AG09319 (cell line): Measurements from ENCODE around the gene NPAT.

Experiments used
- DNase-seq: peaks from one replicate; pipeline ENCODE4 v3.0.0-alpha.2; 2010; ENCODE audit warnings: low read depth; ENCODE audit errors: extremely low read depth
- TF ChIP-seq, protein P1 (sequence below): IDR thresholded peaks from 2 replicates; pipeline ENCODE4 v1.5.1; 2011; ENCODE audit warnings: low read depth, mild to moderate bottlenecking, inconsistent platforms, low read length, moderate library complexity

Gene NPAT

DNA sequence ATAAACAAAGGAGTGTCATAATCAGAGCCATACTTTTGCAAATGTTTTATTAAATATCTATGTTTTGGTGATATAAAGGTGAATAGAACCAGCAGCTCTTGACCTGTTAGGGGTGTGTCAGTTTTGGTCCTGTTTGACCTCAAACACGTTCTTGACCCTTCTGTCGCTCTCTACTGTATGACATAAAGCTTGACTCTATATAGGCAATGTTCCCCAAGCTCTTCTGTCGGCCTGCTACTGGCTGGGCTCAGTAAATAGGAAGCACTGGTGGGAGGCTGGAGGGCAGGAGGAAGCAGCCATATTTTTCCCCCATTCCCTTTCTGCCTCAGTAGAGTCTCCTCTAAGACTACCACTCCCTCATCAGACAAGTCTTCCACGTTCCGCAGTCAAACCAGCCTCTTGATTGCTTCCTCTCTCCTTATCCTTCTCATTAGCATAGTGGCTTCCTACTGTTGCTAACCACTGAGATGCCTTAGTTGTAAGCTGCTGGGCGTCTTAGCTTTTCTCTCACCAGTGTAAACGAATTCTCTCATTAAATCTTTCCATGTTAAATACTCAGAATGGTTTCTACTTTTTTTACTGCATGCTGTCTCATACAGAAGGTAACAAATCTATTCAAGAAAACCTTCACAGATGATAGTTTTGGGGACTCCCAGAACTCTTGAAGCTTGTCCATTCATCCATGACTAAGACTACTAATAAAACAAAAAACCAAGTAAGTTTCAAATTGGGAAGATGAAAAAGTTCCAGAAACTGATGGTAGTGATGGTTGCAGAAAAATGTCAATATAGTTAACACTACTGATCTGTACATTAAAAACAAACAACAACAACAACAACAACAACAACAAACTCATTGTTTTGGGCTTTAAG is 3.3 kb downstream of the NPAT start:
- TF ChIP-seq, protein P1, sequence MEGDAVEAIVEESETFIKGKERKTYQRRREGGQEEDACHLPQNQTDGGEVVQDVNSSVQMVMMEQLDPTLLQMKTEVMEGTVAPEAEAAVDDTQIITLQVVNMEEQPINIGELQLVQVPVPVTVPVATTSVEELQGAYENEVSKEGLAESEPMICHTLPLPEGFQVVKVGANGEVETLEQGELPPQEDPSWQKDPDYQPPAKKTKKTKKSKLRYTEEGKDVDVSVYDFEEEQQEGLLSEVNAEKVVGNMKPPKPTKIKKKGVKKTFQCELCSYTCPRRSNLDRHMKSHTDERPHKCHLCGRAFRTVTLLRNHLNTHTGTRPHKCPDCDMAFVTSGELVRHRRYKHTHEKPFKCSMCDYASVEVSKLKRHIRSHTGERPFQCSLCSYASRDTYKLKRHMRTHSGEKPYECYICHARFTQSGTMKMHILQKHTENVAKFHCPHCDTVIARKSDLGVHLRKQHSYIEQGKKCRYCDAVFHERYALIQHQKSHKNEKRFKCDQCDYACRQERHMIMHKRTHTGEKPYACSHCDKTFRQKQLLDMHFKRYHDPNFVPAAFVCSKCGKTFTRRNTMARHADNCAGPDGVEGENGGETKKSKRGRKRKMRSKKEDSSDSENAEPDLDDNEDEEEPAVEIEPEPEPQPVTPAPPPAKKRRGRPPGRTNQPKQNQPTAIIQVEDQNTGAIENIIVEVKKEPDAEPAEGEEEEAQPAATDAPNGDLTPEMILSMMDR: no peak
- DNase-seq: no peak

DNA sequence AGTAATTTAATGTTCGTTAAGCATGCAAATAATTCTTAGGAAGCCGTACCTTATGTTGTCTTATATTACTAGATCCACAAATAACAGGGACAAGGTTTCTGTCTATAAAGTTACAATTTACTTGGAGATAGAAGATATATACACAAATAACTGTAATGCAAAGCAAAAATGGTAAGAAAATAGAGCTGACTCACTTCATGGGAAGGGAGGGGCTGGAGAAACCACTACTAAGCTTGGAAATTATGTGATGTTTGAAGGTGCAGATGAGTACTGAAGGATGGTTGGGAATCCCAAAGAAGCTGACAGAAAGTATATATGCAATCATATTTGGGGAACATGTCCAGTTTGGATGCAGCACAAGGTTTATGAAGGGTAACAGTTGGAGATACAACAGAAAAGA is 4.0 kb downstream of the NPAT start:
- TF ChIP-seq, protein P1: no peak
- no peak for DNase-seq

DNA sequence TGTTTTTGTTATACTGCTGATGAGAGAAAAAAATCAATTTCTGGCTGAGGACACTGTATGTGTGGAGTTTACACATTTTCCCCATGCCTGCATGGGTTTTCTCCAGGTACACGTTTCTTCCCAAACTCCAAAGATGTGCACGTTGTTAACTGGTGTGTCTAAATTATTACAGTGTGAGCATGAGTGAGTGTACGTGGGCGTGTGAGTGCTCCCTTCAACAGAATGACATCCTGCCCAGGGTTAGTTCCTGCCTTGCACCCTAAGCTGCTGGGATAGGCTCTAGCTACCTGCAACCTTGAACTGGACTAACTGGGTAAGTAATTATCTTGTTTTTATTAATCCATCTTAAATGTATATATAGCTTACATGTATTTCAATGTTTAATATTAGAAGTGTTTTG is 5.5 kb downstream of the NPAT start:
- DNase-seq: no peak
- TF ChIP-seq, protein P1: no peak

DNA sequence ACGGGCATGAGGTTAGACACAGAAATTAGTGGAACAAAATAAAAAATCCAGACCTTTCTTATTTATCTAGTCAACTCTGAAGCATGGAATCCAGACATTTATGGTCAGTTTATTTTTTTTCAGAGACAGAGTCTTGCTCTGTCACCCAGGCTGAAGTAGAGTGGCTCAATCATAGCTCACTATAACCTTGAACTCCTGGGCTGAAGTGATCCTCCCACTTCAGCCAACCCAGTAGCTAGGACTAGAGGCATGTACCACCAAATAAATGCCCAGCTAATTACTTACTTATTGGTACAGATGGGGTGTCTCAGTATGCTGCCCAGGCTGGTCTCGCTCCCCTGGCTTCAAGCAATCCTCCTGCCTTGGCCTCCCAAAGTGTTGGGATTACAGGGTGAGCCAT is 8.7 kb downstream of the NPAT start:
- DNase-seq: no peak
- TF ChIP-seq, protein P1: no peak

DNA sequence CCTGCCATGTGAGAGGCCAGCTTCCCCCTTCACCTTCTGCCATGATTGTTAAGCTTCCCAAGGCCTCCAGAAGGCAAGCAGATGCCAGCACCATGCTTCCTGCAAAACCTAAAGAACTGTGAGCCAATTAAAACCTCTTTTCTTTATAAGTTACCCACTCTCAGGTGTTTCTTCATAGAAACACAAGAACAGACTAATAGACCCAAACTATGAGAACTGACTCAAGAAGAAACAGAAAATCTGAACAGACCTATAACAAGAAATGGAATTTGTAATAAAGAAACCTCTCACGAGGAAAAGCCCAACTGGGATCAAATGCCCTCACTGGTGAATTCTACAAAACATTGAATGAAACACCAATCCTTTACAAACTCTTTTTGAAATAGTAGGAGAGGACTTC is 12.0 kb downstream of the NPAT start:
- TF ChIP-seq, protein P1: no peak
- DNase-seq: no peak

DNA sequence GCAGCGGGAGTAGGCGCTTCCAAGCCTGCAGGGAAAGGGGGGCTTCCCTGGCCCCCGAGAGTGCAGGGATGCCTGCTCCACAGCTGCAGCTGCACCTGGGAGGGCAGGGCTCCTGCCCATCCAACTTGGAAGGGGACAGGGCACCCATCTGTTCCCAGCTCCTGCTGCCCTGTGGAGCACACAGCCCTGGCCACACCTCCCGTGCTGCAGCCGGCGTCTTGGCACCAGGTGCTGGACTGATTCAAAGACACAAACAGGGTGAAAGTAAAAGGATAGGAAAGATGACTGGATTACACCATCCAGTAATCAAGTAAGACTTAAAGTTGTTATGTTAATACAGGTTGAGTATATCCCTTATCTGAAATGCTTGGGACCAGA is 14.8 kb downstream of the NPAT start:
- TF ChIP-seq, protein P1: no peak
- DNase-seq: no peak

DNA sequence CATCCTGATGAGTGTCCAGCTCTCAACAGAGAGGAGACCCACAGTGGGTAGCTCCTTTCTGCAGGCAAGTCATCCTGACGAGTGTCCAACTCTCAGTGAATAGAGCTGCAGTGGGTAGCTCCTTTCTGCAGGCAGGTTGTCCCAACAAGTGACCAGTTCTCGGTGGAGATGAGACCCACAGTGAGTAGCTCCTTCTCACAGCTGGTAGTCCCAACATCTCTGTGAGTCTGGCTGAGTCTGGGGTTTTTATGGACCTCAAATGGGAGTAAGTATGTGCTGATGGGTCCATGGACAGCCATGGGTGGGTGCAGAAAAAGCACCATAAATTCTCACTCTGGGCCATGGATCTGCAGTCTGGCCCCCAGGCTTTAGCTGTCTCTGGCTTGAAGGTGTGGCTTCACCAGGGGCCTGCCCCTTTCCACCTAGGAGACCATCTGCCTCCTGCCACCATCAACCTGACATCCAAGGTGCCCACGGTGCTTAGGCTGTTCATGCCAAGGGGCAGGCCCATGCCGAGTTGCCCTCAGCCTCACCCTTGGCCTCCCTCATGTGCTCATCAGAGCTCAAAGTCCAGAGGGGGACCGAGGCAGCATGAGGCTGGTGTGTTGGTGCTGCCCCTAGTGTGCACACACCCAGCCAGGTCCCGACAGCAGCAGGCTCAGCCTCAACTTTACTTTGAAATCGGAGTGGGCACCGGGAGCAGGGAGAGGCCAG is 15.3 kb downstream of the NPAT start:
- TF ChIP-seq, protein P1: no peak

More for the DNA sequence above, 15.3 kb downstream of the NPAT start:
- DNase-seq: no peak
